GM21737 (cell line): ENCODE measurements around the gene PDGFC.

Experiments
- ATAC-seq: cut with Tn5 transposase; IDR thresholded peaks from one replicate; pipeline ENCODE4 v1.9.1; 2021; ENCODE audit warnings: mild to moderate bottlenecking, moderate library complexity; ENCODE audit not compliant: unreplicated experiment

The PDGFC gene

GRCh38 chr4:156971676-156972378 lies at the start of gene PDGFC:
PDGFC (minus strand) TSS chr4:156971799; CDS start chr4:156970903, 896 bp downstream.
- no peak for ATAC-seq

GRCh38 chr4:157020882-157021281 lies 49.3 kb upstream of the PDGFC start:
- no peak for ATAC-seq

GRCh38 chr4:157018920-157019490 lies 47.4 kb upstream of the PDGFC start:
- ATAC-seq, result no peak

- ATAC-seq, result no peak
Measured at GRCh38 chr4:157014621-157015591, 43.3 kb upstream of the PDGFC start.

GRCh38 chr4:157013656-157014055 lies 42.1 kb upstream of the PDGFC start:
- ATAC-seq, result no peak

- ATAC-seq, result no peak
Measured at GRCh38 chr4:157012781-157013180, 41.2 kb upstream of the PDGFC start.

- ATAC-seq, result no peak
Measured at GRCh38 chr4:157012296-157012695, 40.7 kb upstream of the PDGFC start.

GRCh38 chr4:157010630-157011029 lies 39.0 kb upstream of the PDGFC start:
- ATAC-seq, result no peak

GRCh38 chr4:157005831-157006230 lies 34.2 kb upstream of the PDGFC start:
- no peak for ATAC-seq

GRCh38 chr4:157005193-157005592 lies 33.6 kb upstream of the PDGFC start:
- ATAC-seq, result no peak

GRCh38 chr4:157004279-157005161 lies 32.9 kb upstream of the PDGFC start:
- no peak for ATAC-seq

- ATAC-seq, result no peak
Measured at GRCh38 chr4:156999175-156999517, 27.5 kb upstream of the PDGFC start.

- no peak for ATAC-seq
Measured at GRCh38 chr4:156998500-156999174, 27.0 kb upstream of the PDGFC start.

GRCh38 chr4:156992943-156993342 lies 21.3 kb upstream of the PDGFC start:
- ATAC-seq, result no peak

- ATAC-seq, result no peak
Measured at GRCh38 chr4:156991161-156991560, 19.6 kb upstream of the PDGFC start.

- ATAC-seq, result no peak
Measured at GRCh38 chr4:156983366-156983765, 11.8 kb upstream of the PDGFC start.

GRCh38 chr4:156981262-156981769 lies 9.7 kb upstream of the PDGFC start:
- no peak for ATAC-seq

GRCh38 chr4:156977435-156978160 lies 6.0 kb upstream of the PDGFC start:
- no peak for ATAC-seq

GRCh38 chr4:156976147-156976546 lies 4.5 kb upstream of the PDGFC start:
- no peak for ATAC-seq
